PC-9 (cell line): Measurements from ENCODE around the gene MEX3A.

Experiments
- EZH2 ChIP-seq: fragments of 200-600 bp; sonication (generic); IDR thresholded peaks from 2 replicates; pipeline ENCODE4 v1.8.0; 2017; ENCODE audit warnings: antibody characterized with exemption, low read depth
- TF ChIP-seq, protein P1 (sequence below): fragments of 200-600 bp; sonication (generic); conservative IDR thresholded peaks from 2 replicates; pipeline ENCODE4 v1.6.1; 2017; ENCODE audit warnings: mixed run types, antibody characterized with exemption, mild to moderate bottlenecking, moderate library complexity

DNA sequence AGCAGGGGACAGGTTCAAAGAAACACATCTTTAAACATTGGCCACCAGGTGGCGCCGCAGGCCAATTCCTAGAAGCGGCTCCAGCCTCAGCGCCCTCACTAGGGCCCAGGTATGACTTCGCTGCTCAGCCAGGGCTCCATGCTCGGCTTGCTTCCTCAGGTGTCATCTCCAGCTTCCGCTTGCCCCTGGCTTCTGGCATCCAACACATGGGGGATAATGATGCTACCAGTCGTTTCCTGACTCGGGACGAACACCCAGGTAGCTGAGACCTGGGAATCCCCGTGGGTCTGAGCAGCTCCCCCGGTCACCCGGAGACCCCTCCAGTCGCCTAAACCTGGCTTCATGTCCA is 8.5 kb upstream of the MEX3A start:
- TF ChIP-seq, protein P1, sequence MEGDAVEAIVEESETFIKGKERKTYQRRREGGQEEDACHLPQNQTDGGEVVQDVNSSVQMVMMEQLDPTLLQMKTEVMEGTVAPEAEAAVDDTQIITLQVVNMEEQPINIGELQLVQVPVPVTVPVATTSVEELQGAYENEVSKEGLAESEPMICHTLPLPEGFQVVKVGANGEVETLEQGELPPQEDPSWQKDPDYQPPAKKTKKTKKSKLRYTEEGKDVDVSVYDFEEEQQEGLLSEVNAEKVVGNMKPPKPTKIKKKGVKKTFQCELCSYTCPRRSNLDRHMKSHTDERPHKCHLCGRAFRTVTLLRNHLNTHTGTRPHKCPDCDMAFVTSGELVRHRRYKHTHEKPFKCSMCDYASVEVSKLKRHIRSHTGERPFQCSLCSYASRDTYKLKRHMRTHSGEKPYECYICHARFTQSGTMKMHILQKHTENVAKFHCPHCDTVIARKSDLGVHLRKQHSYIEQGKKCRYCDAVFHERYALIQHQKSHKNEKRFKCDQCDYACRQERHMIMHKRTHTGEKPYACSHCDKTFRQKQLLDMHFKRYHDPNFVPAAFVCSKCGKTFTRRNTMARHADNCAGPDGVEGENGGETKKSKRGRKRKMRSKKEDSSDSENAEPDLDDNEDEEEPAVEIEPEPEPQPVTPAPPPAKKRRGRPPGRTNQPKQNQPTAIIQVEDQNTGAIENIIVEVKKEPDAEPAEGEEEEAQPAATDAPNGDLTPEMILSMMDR = peak; percentile 92
- TF ChIP-seq EZH2 = no peak
